ENCODE measurements around the gene SH2D7. TPM values are rescaled to one million over a fixed set of nuclear protein-coding genes. Genes with fewer than 3 reads are reported as not detected.

The SH2D7 gene
- total RNA-seq, 2 experiments from 2014 or later: not detected

- DNase-seq: no peak
- Mint-ChIP-seq H3K36me3 (ENCODE audit: low read depth) (peaks cover 15% of the 10 kb centered on the region), H3K4me3 (no peak overlapping the region), H3K27me3 (ENCODE audit: low read depth) (no peaks in the 10 kb centered on the region), H3K27ac (peak overlapping the region; percentile 80), H3K9me3 (no peaks in the 10 kb centered on the region), H3K4me1 (ENCODE audit: low read depth) (peaks cover 89% of the 10 kb centered on the region)
- intact Hi-C loops (cut with micrococcal nuclease): no loop called here
- CTCF ChIA-PET: interaction anchor here (0.7 to 3.0 kb wide), 9 partner anchors 9 to 85 kb away, joined by 3 to 11 read pairs (median 7); no protein-coding TSS in a partner anchor
Observed at GRCh38 chr15:78052001-78052401, 40.4 kb upstream of the SH2D7 start.

- no peak overlapping the region for H3K4me3 Mint-ChIP-seq
- no peaks in the 10 kb centered on the region for H3K27me3 Mint-ChIP-seq (ENCODE audit: low read depth)
- H3K36me3 Mint-ChIP-seq (ENCODE audit: low read depth): peaks cover 14% of the 10 kb centered on the region
- intact Hi-C loops (cut with micrococcal nuclease): no loop called here
- no peaks in the 10 kb centered on the region for H3K9me3 Mint-ChIP-seq
- peaks cover 87% of the 10 kb centered on the region for H3K4me1 Mint-ChIP-seq (ENCODE audit: low read depth)
- CTCF ChIA-PET: interaction anchor here (1.0 to 3.0 kb wide), 6 partner anchors 9 to 56 kb away, joined by 3 to 11 read pairs (median 7); no protein-coding TSS in a partner anchor
- no peak for DNase-seq
- peak overlapping the region; percentile 80 for H3K27ac Mint-ChIP-seq
Observed at GRCh38 chr15:78052545-78052944, 39.8 kb upstream of the SH2D7 start.

DNA sequence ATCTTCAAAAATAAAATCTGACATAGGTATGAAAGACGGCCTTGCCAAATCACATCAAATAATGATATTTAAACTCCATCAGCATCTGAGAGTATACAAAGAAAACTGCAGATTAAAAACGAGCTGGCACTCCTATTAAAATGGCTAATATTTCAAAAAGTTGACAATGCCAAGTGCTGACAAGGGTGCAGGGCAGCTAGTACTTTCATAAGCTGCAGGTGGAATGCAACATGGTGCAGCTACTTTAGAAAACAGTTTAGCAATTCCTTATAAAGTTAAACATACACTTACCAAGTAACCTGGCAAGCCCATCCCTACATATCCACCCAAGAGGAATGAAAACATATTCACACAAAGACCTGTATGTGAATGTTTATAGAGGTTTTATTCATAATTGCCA lies 37.8 kb upstream of the SH2D7 start:
- no peaks in the 10 kb centered on the region for H3K27me3 Mint-ChIP-seq (ENCODE audit: low read depth)
- no peak for DNase-seq
- intact Hi-C loops (cut with micrococcal nuclease): no loop called here
- CTCF ChIA-PET: interaction anchor here (1.4 to 1.6 kb wide), 3 partner anchors 16 to 54 kb away, joined by 4 to 5 read pairs (median 4); no protein-coding TSS in a partner anchor
- H3K9me3 Mint-ChIP-seq: no peaks in the 10 kb centered on the region
- H3K4me3 Mint-ChIP-seq: no peak overlapping the region
- peaks cover 86% of the 10 kb centered on the region for H3K4me1 Mint-ChIP-seq (ENCODE audit: low read depth)
- H3K36me3 Mint-ChIP-seq (ENCODE audit: low read depth): peaks cover 12% of the 10 kb centered on the region
- no peak overlapping the region for H3K27ac Mint-ChIP-seq

GRCh38 chr15:78054966-78055365 lies 37.4 kb upstream of the SH2D7 start:
- H3K27me3 Mint-ChIP-seq (ENCODE audit: low read depth): no peaks in the 10 kb centered on the region

DNA sequence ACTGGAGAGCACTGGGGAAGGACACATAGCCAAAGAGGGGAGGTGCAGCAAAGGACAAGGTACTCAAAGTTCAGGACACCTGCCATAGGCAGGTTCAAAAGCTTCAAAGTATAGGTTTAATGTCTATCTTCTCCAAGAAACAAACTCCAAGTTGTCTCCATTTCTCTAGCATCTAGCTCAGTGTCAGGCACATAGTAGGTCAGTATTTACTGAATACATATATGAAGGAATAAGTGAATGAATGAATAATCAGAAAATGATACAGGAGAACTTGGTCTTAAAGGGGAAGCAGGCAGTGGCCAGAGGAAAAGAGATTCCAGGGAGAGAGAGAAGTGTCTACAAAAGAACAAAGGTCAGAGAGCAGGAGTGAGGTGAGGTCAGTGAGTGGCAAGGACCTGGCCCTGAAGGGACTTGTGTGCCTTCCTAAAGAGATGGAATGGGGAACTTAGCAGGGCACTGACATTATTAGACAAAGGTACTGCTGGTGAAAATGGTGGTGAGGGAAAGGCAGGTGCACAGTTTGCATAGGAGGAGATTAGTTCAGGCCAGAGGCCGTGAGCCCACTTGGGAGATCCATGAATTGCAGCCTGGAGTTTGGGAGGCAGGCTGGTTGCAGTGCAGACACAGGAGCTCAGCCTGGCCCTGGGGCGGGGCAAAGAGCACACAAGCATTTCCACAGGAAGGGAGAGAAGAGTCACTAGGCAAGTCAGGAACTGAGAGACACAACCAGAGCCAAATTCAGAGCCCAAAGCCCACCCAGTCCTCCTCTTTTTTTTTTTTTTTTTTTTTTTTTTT lies 36.2 kb upstream of the SH2D7 start:
- DNase-seq: peak; percentile 42
- peaks cover 9% of the 10 kb centered on the region for H3K36me3 Mint-ChIP-seq (ENCODE audit: low read depth)
- CTCF ChIA-PET: interaction anchor here (0.7 to 1.8 kb wide), 2 partner anchors 55 to 89 kb away, joined by 3 to 4 read pairs; no protein-coding TSS in a partner anchor

More at GRCh38 chr15:78054966-78055365, 37.4 kb upstream of the SH2D7 start:
- intact Hi-C loops (cut with micrococcal nuclease): no loop called here
- Mint-ChIP-seq H3K4me3 (no peak overlapping the region), H3K9me3 (no peaks in the 10 kb centered on the region), H3K36me3 (ENCODE audit: low read depth) (peaks cover 9% of the 10 kb centered on the region), H3K4me1 (ENCODE audit: low read depth) (peaks cover 86% of the 10 kb centered on the region), H3K27ac (no peak overlapping the region)
- CTCF ChIA-PET: interaction anchor here (1.6 kb wide), 2 partner anchors 15 to 53 kb away, joined by 4 to 5 read pairs; no protein-coding TSS in a partner anchor
- DNase-seq: no peak

GRCh38 chr15:78056714-78057269 lies 35.6 kb upstream of the SH2D7 start:
- H3K4me3 Mint-ChIP-seq: no peak overlapping the region
- peaks cover 8% of the 10 kb centered on the region for H3K36me3 Mint-ChIP-seq (ENCODE audit: low read depth)
- intact Hi-C loops (cut with micrococcal nuclease): no loop called here

More for the DNA sequence above, 36.2 kb upstream of the SH2D7 start:
- no peaks in the 10 kb centered on the region for H3K9me3 Mint-ChIP-seq
- H3K4me3 Mint-ChIP-seq: peak overlapping the region; percentile 0
- peak overlapping the region; percentile 48 for H3K27ac Mint-ChIP-seq
- intact Hi-C loops (cut with micrococcal nuclease): no loop called here
- H3K4me1 Mint-ChIP-seq (ENCODE audit: low read depth): peaks cover 81% of the 10 kb centered on the region
- no peaks in the 10 kb centered on the region for H3K27me3 Mint-ChIP-seq (ENCODE audit: low read depth)

DNA sequence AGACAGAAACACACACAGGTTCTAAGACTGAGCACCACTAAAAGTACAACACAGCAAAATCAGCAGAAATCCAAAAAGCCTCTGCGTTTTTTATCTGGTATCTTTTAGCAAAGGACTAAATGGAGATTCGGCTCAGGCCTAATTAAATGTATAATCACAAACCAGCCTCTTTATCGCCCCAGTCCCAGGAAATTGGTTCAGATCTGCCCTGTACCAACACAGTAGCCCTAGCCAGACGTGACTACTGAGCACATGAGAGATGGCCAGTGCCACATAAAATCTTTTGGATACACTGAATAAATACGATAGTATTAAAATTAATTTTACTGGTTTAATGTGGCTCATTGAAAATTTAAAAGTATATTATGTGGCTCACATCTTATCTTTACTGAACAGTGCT lies 34.6 kb upstream of the SH2D7 start:
- no peaks in the 10 kb centered on the region for H3K27me3 Mint-ChIP-seq (ENCODE audit: low read depth)

More at GRCh38 chr15:78056714-78057269, 35.6 kb upstream of the SH2D7 start:
- CTCF ChIA-PET: interaction anchor here (0.7 to 1.8 kb wide), 3 partner anchors 11 to 90 kb away, joined by 3 to 4 read pairs (median 4); no protein-coding TSS in a partner anchor
- no peaks in the 10 kb centered on the region for H3K9me3 Mint-ChIP-seq
- peaks cover 75% of the 10 kb centered on the region for H3K4me1 Mint-ChIP-seq (ENCODE audit: low read depth)
- peak overlapping the region; percentile 48 for H3K27ac Mint-ChIP-seq
- no peaks in the 10 kb centered on the region for H3K27me3 Mint-ChIP-seq (ENCODE audit: low read depth)
- DNase-seq: no peak

GRCh38 chr15:78058401-78058935 lies 33.9 kb upstream of the SH2D7 start:
- H3K4me3 Mint-ChIP-seq: no peak overlapping the region
- H3K9me3 Mint-ChIP-seq: no peaks in the 10 kb centered on the region
- H3K36me3 Mint-ChIP-seq (ENCODE audit: low read depth): no peaks in the 10 kb centered on the region
- H3K27me3 Mint-ChIP-seq (ENCODE audit: low read depth): no peaks in the 10 kb centered on the region
- CTCF ChIA-PET: interaction anchor here (1.3 to 2.3 kb wide), 3 partner anchors 11 to 49 kb away, joined by 3 to 9 read pairs (median 5); no protein-coding TSS in a partner anchor
- intact Hi-C loops (cut with micrococcal nuclease): no loop called here
- no peak for DNase-seq
- H3K27ac Mint-ChIP-seq: peak overlapping the region; percentile 67
- H3K4me1 Mint-ChIP-seq (ENCODE audit: low read depth): peaks cover 65% of the 10 kb centered on the region

More for the DNA sequence above, 34.6 kb upstream of the SH2D7 start:
- CTCF ChIA-PET: interaction anchor here (1.4 kb wide), 1 partner anchor 10 kb away, joined by 4 read pairs; no protein-coding TSS in a partner anchor
- Mint-ChIP-seq H3K4me3 (no peak overlapping the region), H3K27ac (peak overlapping the region; percentile 48), H3K4me1 (ENCODE audit: low read depth) (peaks cover 72% of the 10 kb centered on the region), H3K36me3 (ENCODE audit: low read depth) (peaks cover 6% of the 10 kb centered on the region), H3K9me3 (no peaks in the 10 kb centered on the region)
- no peak for DNase-seq
- intact Hi-C loops (cut with micrococcal nuclease): no loop called here

DNA sequence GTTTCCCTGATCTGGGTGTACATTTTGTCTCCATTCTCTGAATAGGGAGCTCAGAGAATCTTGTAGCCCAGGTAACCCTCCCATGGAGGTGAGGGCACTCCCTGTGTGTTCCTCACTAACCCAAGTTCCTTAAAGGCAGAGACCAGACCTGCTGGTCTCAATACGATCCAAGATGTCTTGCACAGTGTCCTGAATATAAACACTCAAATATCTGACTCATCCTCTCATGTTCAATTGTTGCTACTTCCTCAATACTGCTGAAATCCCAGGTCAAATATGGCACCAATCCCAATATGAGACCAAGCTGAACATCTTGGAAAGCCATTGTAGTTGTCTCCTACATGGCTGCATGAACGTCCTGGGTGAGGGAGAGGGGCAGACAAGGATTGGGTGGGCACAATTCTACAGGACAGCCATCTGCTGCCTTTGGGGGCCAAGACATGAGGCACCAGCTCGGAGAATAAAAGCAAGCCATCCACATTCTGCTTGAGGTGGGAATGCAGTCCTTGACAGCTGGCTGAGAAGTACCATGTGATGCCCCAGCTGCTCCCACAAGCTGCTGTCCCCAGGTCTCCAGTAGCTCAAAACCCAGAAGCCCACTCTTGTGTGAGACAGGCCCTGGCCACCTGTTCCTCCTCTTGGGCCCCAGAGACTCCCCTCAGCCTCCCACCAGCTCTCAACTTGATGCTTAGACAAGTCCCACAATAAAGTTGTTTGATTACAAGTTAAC lies 33.1 kb upstream of the SH2D7 start:
- Mint-ChIP-seq H3K27ac (peak overlapping the region; percentile 67), H3K4me1 (ENCODE audit: low read depth) (peaks cover 63% of the 10 kb centered on the region), H3K36me3 (ENCODE audit: low read depth) (no peaks in the 10 kb centered on the region), H3K4me3 (no peak overlapping the region), H3K27me3 (ENCODE audit: low read depth) (no peaks in the 10 kb centered on the region), H3K9me3 (no peaks in the 10 kb centered on the region)
- intact Hi-C loops (cut with micrococcal nuclease): no loop called here
- DNase-seq: no peak
- CTCF ChIA-PET: interaction anchor here (0.7 to 2.3 kb wide), 4 partner anchors 10 to 53 kb away, joined by 3 to 9 read pairs (median 4); no protein-coding TSS in a partner anchor

DNA sequence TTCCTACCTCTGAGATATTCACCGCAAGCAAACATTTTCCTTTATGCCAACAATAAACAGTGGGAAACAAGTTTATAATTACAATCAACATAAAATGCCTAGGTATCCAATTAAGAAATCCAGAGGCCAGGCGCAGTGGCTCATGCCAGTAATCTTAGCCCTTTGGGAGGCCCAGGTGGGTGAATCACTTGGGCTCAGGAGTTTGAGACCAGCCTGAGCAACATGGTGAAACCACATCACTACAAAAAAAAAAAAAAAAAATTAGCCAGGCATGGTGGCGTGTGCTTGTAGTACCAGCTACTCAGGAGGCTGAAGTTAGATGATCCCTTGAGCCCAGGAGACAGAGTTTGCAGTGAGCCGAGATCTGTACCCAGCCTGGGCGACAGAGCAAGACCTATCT lies 32.1 kb upstream of the SH2D7 start:
- no peak overlapping the region for H3K27ac Mint-ChIP-seq
- H3K9me3 Mint-ChIP-seq: no peaks in the 10 kb centered on the region
- no peaks in the 10 kb centered on the region for H3K27me3 Mint-ChIP-seq (ENCODE audit: low read depth)
- no peak overlapping the region for H3K4me3 Mint-ChIP-seq
- peak; percentile 39 for DNase-seq
- no peaks in the 10 kb centered on the region for H3K36me3 Mint-ChIP-seq (ENCODE audit: low read depth)
- peaks cover 59% of the 10 kb centered on the region for H3K4me1 Mint-ChIP-seq (ENCODE audit: low read depth)
- intact Hi-C loops (cut with micrococcal nuclease): loop anchor here (1.0 kb wide), 1 partner anchor 9 kb away; no protein-coding TSS in a partner anchor
- CTCF ChIA-PET: interaction anchor here (1.2 to 2.3 kb wide), 2 partner anchors 9 to 25 kb away, joined by 5 to 9 read pairs; no protein-coding TSS in a partner anchor

DNA sequence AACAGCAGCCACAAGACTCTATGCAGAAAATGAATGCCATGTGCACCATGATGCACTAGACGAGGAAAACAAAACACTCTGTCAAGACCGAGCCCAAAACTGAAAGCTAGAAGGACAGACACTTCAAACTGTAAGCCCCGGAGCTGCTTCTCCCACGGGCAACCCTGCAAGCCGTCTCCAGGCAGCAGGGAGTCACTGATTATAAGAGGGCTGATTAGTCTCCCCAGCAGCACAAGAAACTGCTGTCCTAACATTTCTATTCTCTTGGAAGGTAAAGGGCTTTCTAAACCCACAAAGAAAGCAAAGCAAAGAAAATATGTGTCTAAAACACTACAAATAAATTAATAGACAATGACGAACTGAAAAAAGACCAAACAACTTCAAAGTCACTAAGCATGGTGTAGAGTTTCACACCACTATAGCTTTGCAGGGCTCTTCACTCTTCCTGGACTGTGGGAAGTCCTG lies 30.4 kb upstream of the SH2D7 start:
- Mint-ChIP-seq H3K4me1 (ENCODE audit: low read depth) (peaks cover 41% of the 10 kb centered on the region), H3K27ac (peak overlapping the region; percentile 33), H3K4me3 (peak overlapping the region; percentile 56), H3K9me3 (no peaks in the 10 kb centered on the region), H3K36me3 (ENCODE audit: low read depth) (peaks cover 1% of the 10 kb centered on the region), H3K27me3 (ENCODE audit: low read depth) (no peaks in the 10 kb centered on the region)
- CTCF ChIA-PET: interaction anchor here (0.7 to 1.7 kb wide), 5 partner anchors 10 to 389 kb away, joined by 3 to 8 read pairs (median 3); no protein-coding TSS in a partner anchor
- intact Hi-C loops (cut with micrococcal nuclease): no loop called here
- peak; percentile 50 for DNase-seq
